Esophagus muscularis mucosa (tissue), 4 donors: ENCODE data around the gene SANBR. TPM values are rescaled to one million over a fixed set of nuclear protein-coding genes. Genes with fewer than 3 reads are reported as not detected.

ENCODE experiments used
- DNase-seq: peaks from one replicate; pipeline ENCODE4 v3.0.0-alpha.2; 2017; ENCODE audit errors: extremely low spot score
- H3K27ac ChIP-seq, 4 donors: fragments of 200-600 bp; sonication (generic); replicated peaks in 1 of 4; 1 replicate in 3 of 4; 2 replicates in 1 of 4; pipeline ENCODE4 v1.5.1; 2016 to 2019; ENCODE audit warnings: mild to moderate bottlenecking in 1 of 4
- H3K27me3 ChIP-seq, 4 donors: fragments of 200-600 bp; sonication (generic); one replicate each; pipeline versions ENCODE4 v1.5.1 to v1.6.0; 2016 to 2019
- H3K36me3 ChIP-seq, 4 donors: fragments of 200-600 bp; sonication (generic); one replicate each; pipeline ENCODE4 v1.5.1; 2016 to 2019
- H3K4me1 ChIP-seq, 4 donors: fragments of 200-600 bp; sonication (generic); one replicate each; pipeline ENCODE4 v1.5.1; 2016 to 2019
- H3K4me3 ChIP-seq, 4 donors: fragments of 200-600 bp; sonication (generic); 1 replicate in 2 of 4; 2 replicates in 2 of 4; pipeline ENCODE4 v1.5.1; 2016 to 2019; ENCODE audit warnings: mild to moderate bottlenecking in 4 of 4, moderate library complexity in 1 of 4
- H3K9me3 ChIP-seq, 4 donors: fragments of 200-600 bp; sonication (generic); 1 replicate in 3 of 4; 2 replicates in 1 of 4; pipeline ENCODE4 v1.5.1; 2016 to 2019
- EP300 ChIP-seq: sonication (generic); formaldehyde crosslinking; IDR thresholded peaks from one replicate; pipeline ENCODE4 v1.6.1; 2017; ENCODE audit warnings: antibody characterized with exemption
- POLR2A ChIP-seq: fragments of 450-650 bp; IDR thresholded peaks from one replicate; pipeline ENCODE4 v1.6.1; 2017; ENCODE audit warnings: antibody characterized with exemption, moderate library complexity, mild to moderate bottlenecking, low read depth
- POLR2AphosphoS5 ChIP-seq, 2 donors: sonication (generic); formaldehyde crosslinking; IDR thresholded peaks; one replicate each; pipeline ENCODE4 v1.6.1; 2017; ENCODE audit warnings: antibody characterized with exemption in 2 of 2
- WGBS: methylation state at CpG from one replicate; pipeline ENCODE4 v1.1.5; 2018; 5-methylcytosine and 5-hydroxymethylcytosine counted together
- intact Hi-C: fragments of 100-400 bp; cut with DNase I; formaldehyde crosslinking; loops from one replicate; pipeline ENCODE4 v1.15.1; 2023
- total RNA-seq, 4 donors: library from RNA; depleted of rRNA; stranded (reverse); fragments of >200 nt; gene quantifications; one replicate each; pipeline versions ENCODE4 v1.1.0 to v1.2.1, GENCODE V29; 2016
- TF ChIP-seq, protein P1 (sequence below), 3 experiments: fragments of 200-600 bp in 2 of 3; fragments of 450-650 bp in 1 of 3; sonication (generic) in 2 of 3; IDR thresholded peaks; one replicate each; pipeline ENCODE4 v1.5.1; 2017 to 2019; ENCODE audit warnings: antibody characterized with exemption in 3 of 3, mild to moderate bottlenecking in 2 of 3, moderate library complexity in 1 of 3

The SANBR gene
- total RNA-seq, 4 donors from 2014 or later: 5.0 to 7.5 (median 6.3) TPM

DNA sequence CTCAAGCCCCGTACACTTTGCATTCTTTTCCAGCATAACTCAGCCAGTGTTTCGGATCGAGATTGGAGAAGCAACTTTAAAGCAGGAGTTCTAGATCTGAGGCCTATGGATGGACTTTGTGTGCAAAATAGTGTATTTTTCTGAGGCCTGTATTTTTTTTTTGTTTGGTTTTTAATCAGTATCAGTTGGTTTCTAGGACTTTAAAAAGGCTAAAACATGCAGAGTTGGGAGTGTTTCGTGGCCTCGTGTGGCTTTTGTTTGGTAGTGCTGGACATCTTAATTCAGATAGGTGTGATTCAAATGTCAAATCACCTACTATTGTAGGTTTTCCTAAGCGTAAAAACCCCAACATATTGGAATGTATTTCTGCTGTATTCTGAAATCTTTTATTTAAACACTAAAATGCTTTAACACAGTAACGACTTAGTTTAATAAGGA lies 47.3 kb upstream of the SANBR start:
- Histone ChIP-seq H3K4me1 (peaks cover 25 to 54% (median 44%) of the 10 kb centered on the region in 4 donors), H3K27me3 (no peaks in the 10 kb centered on the region), H3K4me3 (peak overlapping the region; percentile 84 to 96 (median 94)), H3K36me3 (peaks cover 0 to 23% (median 2%) of the 10 kb centered on the region in 4 donors), H3K9me3 (no peaks in the 10 kb centered on the region), H3K27ac (peak overlapping the region; percentile 88 to 95 (median 92))
- TF ChIP-seq POLR2A: no peak
- TF ChIP-seq, protein P1, sequence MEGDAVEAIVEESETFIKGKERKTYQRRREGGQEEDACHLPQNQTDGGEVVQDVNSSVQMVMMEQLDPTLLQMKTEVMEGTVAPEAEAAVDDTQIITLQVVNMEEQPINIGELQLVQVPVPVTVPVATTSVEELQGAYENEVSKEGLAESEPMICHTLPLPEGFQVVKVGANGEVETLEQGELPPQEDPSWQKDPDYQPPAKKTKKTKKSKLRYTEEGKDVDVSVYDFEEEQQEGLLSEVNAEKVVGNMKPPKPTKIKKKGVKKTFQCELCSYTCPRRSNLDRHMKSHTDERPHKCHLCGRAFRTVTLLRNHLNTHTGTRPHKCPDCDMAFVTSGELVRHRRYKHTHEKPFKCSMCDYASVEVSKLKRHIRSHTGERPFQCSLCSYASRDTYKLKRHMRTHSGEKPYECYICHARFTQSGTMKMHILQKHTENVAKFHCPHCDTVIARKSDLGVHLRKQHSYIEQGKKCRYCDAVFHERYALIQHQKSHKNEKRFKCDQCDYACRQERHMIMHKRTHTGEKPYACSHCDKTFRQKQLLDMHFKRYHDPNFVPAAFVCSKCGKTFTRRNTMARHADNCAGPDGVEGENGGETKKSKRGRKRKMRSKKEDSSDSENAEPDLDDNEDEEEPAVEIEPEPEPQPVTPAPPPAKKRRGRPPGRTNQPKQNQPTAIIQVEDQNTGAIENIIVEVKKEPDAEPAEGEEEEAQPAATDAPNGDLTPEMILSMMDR (IDR thresholded peaks at IDR 0.05): no peak
- TF ChIP-seq POLR2AphosphoS5 (IDR thresholded peaks at IDR 0.05): peak in 1 of 2 donors; percentile 11
- TF ChIP-seq EP300: no peak
- no peak for DNase-seq
- intact Hi-C loops: loop anchor here (5.0 kb wide), 1 partner anchor 136 kb away; the partner anchor contains the start of gene REL
- 3% methylated on average over 7 of the region's 7 CpGs for WGBS

DNA sequence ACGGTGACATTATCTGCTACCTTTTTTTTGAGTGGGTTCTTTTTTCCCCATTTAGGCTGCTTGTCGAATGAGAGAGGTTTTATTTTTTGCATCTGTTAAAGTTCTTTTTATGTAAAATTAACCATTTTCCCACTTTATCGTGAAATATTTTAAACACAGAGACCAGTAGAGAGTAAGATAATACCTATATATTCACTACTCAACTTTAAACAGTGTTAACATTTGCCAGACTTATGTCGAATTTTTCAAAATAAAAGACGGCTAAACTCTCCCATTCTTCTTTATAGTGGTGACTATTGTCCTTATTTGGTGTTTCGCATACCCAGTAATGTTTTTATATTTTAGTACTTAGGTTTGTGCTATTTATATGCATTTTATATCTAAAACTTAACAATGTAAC lies 46.9 kb upstream of the SANBR start:
- intact Hi-C loops: loop anchor here (5.0 kb wide), 1 partner anchor 136 kb away; the partner anchor contains the start of gene REL
- DNase-seq: no peak
- TF ChIP-seq POLR2A: no peak
- TF ChIP-seq, protein P1 (IDR thresholded peaks at IDR 0.05): no peak
- no peak for TF ChIP-seq POLR2AphosphoS5 (IDR thresholded peaks at IDR 0.05)
- no peak for TF ChIP-seq EP300
- peak overlapping the region; percentile 84 to 96 (median 94) for H3K4me3 ChIP-seq
- peak overlapping the region; percentile 88 to 95 (median 92) for H3K27ac ChIP-seq
- WGBS: 30% methylated on average over 6 of the region's 6 CpGs
- H3K36me3 ChIP-seq: peaks cover 0 to 23% (median 2%) of the 10 kb centered on the region in 4 donors
- H3K4me1 ChIP-seq: peaks cover 25 to 54% (median 44%) of the 10 kb centered on the region in 4 donors
- no peaks in the 10 kb centered on the region for H3K27me3 ChIP-seq
- no peaks in the 10 kb centered on the region for H3K9me3 ChIP-seq

DNA sequence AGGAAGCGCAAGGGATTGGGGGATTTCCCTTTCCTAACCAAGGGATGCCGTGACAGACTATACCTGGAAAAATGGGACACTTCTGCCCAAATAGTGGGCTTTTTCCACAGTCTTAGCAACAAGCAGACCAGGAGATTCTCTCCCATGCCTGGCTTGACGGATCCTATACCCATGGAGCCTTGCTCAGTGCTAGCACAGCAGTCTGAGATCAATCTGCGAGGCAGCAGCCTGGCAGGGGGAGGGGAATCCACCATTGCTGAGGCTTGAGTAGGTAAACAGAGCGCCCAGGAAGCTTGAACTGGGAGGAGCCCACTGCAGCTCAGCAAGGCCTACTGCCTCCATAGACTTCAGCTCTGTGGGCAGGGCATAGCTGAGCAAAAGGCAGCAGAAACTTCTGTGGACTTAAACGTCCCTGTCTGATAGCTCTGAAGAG lies 44.4 kb upstream of the SANBR start:
- TF ChIP-seq, protein P1 (IDR thresholded peaks at IDR 0.05): no peak
- TF ChIP-seq POLR2A (no peak), EP300 (no peak), POLR2AphosphoS5 (IDR thresholded peaks at IDR 0.05) (no peak)
- H3K9me3 ChIP-seq: no peaks in the 10 kb centered on the region
- H3K4me1 ChIP-seq: peaks cover 25 to 49% (median 43%) of the 10 kb centered on the region in 4 donors
- H3K4me3 ChIP-seq: no peak overlapping the region
- H3K27ac ChIP-seq: no peak overlapping the region
- WGBS: 87% methylated on average over 6 of the region's 6 CpGs
- peaks cover 0 to 27% (median 2%) of the 10 kb centered on the region in 4 donors for H3K36me3 ChIP-seq
- intact Hi-C loops: no loop called here
- H3K27me3 ChIP-seq: no peaks in the 10 kb centered on the region
- no peak for DNase-seq

DNA sequence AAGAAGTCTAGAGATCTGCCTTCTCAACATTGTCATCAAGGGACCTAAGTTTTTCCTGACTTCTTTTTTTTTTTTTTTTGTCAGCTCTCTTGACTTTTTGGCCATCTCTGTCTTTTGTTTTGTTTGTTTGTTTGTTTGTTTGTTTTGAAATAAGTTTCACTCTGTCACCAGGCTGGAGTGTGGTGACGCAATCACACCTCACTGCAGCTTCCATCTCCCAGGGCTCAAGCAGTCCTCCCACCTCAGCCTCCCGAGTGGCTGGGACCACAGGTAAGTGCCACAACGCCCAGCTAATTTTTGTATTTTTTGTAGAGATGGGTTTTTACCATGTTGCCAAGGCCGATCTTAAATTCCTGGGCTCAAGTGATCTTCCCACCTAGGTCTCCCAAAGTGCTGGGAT lies 42.0 kb upstream of the SANBR start:
- Histone ChIP-seq H3K4me3 (no peak overlapping the region), H3K36me3 (peaks cover 0 to 27% (median 6%) of the 10 kb centered on the region in 4 donors), H3K4me1 (peaks cover 21 to 41% (median 35%) of the 10 kb centered on the region in 4 donors), H3K9me3 (no peaks in the 10 kb centered on the region), H3K27me3 (no peaks in the 10 kb centered on the region), H3K27ac (no peak overlapping the region)
- intact Hi-C loops: no loop called here
- 96% methylated on average over 4 of the region's 4 CpGs for WGBS
- TF ChIP-seq EP300 (no peak), POLR2AphosphoS5 (IDR thresholded peaks at IDR 0.05) (no peak), POLR2A (no peak)
- TF ChIP-seq, protein P1 (IDR thresholded peaks at IDR 0.05): no peak
- DNase-seq: no peak
